Panc1 (cell line): Measurements from ENCODE around the gene NOL3. TPM values are rescaled to one million over a fixed set of nuclear protein-coding genes. Genes with fewer than 3 reads are reported as not detected.

Experiments used
- ATAC-seq: fragments of 200-7000 bp; cut with Tn5 transposase; 2 replicates; pipeline ENCODE4 v1.9.1; 2020; ENCODE audit warnings: mild to moderate bottlenecking, moderate library complexity
- BruUV-seq: library from RNA; stranded (reverse); fragments of 400-500 nt; replicated peaks from 2 replicates; lab custom pipeline; 2021; lab: Mats Ljungman, UMichigan
- CTCF ChIA-PET: fragments of 300-600 bp; sonication (Branson Sonifier 250); formaldehyde crosslinking; loops from one replicate; lab custom pipeline; 2022; ENCODE audit warnings: antibody characterized with exemption; lab: Charles Lee
- POLR2A ChIA-PET: fragments of 300-600 bp; sonication (Branson Sonifier 250); formaldehyde crosslinking; loops from one replicate; lab custom pipeline; 2022; ENCODE audit warnings: antibody characterized with exemption; lab: Charles Lee
- DNase-seq: peaks from one replicate; pipeline ENCODE4 v3.0.0-alpha.2; 2010; ENCODE audit warnings: low read depth, low spot score
- H3K27ac ChIP-seq: 2 replicates; pipeline ENCODE4 v1.5.1; 2011; ENCODE audit warnings: mild to moderate bottlenecking, low read length, inconsistent platforms
- H3K27me3 ChIP-seq: fragments of 200-500 bp; sonication (Bioruptor generic); 2 replicates; pipeline ENCODE4 v1.6.0; 2014; ENCODE audit warnings: low read length, inconsistent platforms; ENCODE audit not compliant: control insufficient read depth, insufficient read depth
- H3K36me3 ChIP-seq: fragments of 200-500 bp; sonication (Bioruptor generic); 2 replicates; pipeline ENCODE4 v1.5.1; 2014; ENCODE audit warnings: inconsistent platforms, mild to moderate bottlenecking, low read length, moderate library complexity; ENCODE audit not compliant: control insufficient read depth, insufficient read depth
- H3K4me1 ChIP-seq: 2 replicates; pipeline ENCODE4 v1.5.1; 2011; ENCODE audit warnings: inconsistent platforms, mild to moderate bottlenecking, low read length, moderate library complexity; ENCODE audit not compliant: control insufficient read depth, insufficient read depth
- H3K4me3 ChIP-seq, 2 experiments: 2 replicates each; pipeline ENCODE4 v1.5.1; 2011 to 2012; ENCODE audit warnings: low read depth in 2 of 2, low read length in 2 of 2, mild to moderate bottlenecking in 2 of 2, inconsistent platforms in 1 of 2, moderate library complexity in 1 of 2
- H3K9me3 ChIP-seq: fragments of 200-500 bp; sonication (Bioruptor generic); 2 replicates; pipeline ENCODE4 v1.5.1; 2014; ENCODE audit warnings: low read depth, mild to moderate bottlenecking, inconsistent platforms, low read length, moderate library complexity; ENCODE audit not compliant: control insufficient read depth, insufficient read depth
- CTCF ChIP-seq: fragments of 450-650 bp; IDR thresholded peaks from 2 replicates; pipeline ENCODE4 v1.5.1; 2017; ENCODE audit warnings: mild to moderate bottlenecking
- POLR2AphosphoS5 ChIP-seq: IDR thresholded peaks from 2 replicates; pipeline ENCODE4 v1.6.1; 2012; ENCODE audit warnings: mild to moderate bottlenecking, low read depth, low read length, moderate library complexity
- SIN3A ChIP-seq: IDR thresholded peaks from 2 replicates; pipeline ENCODE4 v1.6.1; 2012; ENCODE audit warnings: low read depth, mild to moderate bottlenecking, low read length, moderate library complexity, borderline replicate concordance; ENCODE audit not compliant: insufficient read depth
- TCF7L2 ChIP-seq: IDR thresholded peaks from 2 replicates; pipeline ENCODE4 v1.6.1; 2011; ENCODE audit warnings: mild to moderate bottlenecking, low read depth, low read length, inconsistent platforms
- in situ Hi-C: cut with HindIII; loops from 2 replicates; pipeline ENCODE4 v1.10.0; 2016; ENCODE audit warnings: low sequenced_read_pairs, low pct_unique_long_range_greater_than_20kb
- intact Hi-C: fragments of 100-400 bp; cut with micrococcal nuclease; formaldehyde crosslinking; loops from one replicate; pipeline ENCODE4 v1.10.0; 2022; ENCODE audit not compliant: unreplicated experiment
- total RNA-seq: library from RNA; stranded (reverse); gene quantifications from one replicate; pipeline ENCODE4 v1.2.1, GENCODE V29; 2021; ENCODE audit not compliant: unreplicated experiment
- TF ChIP-seq, protein P1 (sequence below), 2 experiments: IDR thresholded peaks; 2 replicates each; pipeline ENCODE4 v1.6.1; 2011 to 2012; ENCODE audit warnings: low read depth in 2 of 2, control low read depth in 1 of 2, low read length in 1 of 2, mild to moderate bottlenecking in 1 of 2, moderate library complexity in 1 of 2; ENCODE audit not compliant: insufficient read depth in 1 of 2

Gene NOL3
- total RNA-seq, 1 experiment from 2014 or later, result 27.9 TPM

DNA sequence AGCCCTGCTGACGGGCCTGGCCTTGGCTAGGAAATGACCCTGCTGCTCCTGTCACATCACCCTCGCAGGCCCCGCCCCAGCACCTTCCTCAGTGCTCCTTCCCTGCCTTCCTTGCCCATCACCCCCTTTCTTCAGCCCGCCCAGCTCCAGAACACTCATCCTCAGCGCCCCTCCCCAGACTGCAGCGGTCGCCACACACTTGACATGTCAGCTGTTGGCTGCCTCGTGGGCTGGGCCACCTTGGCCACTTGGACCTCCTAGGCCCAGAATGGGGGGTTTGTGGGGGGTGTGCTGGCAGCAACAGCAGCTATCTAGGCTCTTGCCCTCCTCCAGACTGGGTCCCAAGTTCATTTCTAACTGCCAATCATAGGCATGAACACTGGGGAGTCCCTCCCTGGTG is 39.2 kb downstream of the NOL3 start:
- peaks cover 18% of the 10 kb centered on the region for H3K4me1 ChIP-seq
- no TSS peak for BruUV-seq
- CTCF ChIA-PET, result no interaction called here

GRCh38 chr16:67210069-67210937 is 40.0 kb downstream of the NOL3 start:
- Histone ChIP-seq H3K27me3 (no peaks in the 10 kb centered on the region), H3K36me3 (no peaks in the 10 kb centered on the region), H3K9me3 (no peaks in the 10 kb centered on the region), H3K27ac (no peak overlapping the region), H3K4me1 (peaks cover 18% of the 10 kb centered on the region), H3K4me3 (no peak overlapping the region)
- intact Hi-C loops, result no loop called here
- in situ Hi-C loops, result no loop called here
- TF ChIP-seq CTCF, result no peak
- no peak for TF ChIP-seq POLR2AphosphoS5
- TF ChIP-seq, protein P1, sequence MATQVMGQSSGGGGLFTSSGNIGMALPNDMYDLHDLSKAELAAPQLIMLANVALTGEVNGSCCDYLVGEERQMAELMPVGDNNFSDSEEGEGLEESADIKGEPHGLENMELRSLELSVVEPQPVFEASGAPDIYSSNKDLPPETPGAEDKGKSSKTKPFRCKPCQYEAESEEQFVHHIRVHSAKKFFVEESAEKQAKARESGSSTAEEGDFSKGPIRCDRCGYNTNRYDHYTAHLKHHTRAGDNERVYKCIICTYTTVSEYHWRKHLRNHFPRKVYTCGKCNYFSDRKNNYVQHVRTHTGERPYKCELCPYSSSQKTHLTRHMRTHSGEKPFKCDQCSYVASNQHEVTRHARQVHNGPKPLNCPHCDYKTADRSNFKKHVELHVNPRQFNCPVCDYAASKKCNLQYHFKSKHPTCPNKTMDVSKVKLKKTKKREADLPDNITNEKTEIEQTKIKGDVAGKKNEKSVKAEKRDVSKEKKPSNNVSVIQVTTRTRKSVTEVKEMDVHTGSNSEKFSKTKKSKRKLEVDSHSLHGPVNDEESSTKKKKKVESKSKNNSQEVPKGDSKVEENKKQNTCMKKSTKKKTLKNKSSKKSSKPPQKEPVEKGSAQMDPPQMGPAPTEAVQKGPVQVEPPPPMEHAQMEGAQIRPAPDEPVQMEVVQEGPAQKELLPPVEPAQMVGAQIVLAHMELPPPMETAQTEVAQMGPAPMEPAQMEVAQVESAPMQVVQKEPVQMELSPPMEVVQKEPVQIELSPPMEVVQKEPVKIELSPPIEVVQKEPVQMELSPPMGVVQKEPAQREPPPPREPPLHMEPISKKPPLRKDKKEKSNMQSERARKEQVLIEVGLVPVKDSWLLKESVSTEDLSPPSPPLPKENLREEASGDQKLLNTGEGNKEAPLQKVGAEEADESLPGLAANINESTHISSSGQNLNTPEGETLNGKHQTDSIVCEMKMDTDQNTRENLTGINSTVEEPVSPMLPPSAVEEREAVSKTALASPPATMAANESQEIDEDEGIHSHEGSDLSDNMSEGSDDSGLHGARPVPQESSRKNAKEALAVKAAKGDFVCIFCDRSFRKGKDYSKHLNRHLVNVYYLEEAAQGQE (IDR thresholded peaks at IDR 0.05; ENCODE audit: insufficient read depth in 1 of 2, low read depth in 2 of 2, low read length in 1 of 2), result no peak
- TF ChIP-seq SIN3A, result no peak
- no peak for TF ChIP-seq TCF7L2
- CTCF ChIA-PET, result no interaction called here
- no peak for DNase-seq
- no TSS peak for BruUV-seq
- ATAC-seq, result no peak
- POLR2A ChIA-PET, result interaction anchor here (0.6 kb wide), 1 partner anchor 122 kb away, joined by 3 read pairs; no protein-coding TSS in a partner anchor

More for the DNA sequence above, 39.2 kb downstream of the NOL3 start:
- ATAC-seq (no peak), DNase-seq (no peak)
- H3K27ac ChIP-seq, result no peak overlapping the region
- POLR2A ChIA-PET, result interaction anchor here (0.9 kb wide), 1 partner anchor 12 kb away, joined by 4 read pairs; no protein-coding TSS in a partner anchor
- intact Hi-C loops, result no loop called here
- H3K9me3 ChIP-seq, result no peaks in the 10 kb centered on the region
- no peak overlapping the region for H3K4me3 ChIP-seq
- no peaks in the 10 kb centered on the region for H3K36me3 ChIP-seq
- H3K27me3 ChIP-seq, result no peaks in the 10 kb centered on the region
- in situ Hi-C loops, result no loop called here
- TF ChIP-seq, protein P1 (IDR thresholded peaks at IDR 0.05; ENCODE audit: insufficient read depth in 1 of 2, low read depth in 2 of 2, low read length in 1 of 2), result no peak
- TF ChIP-seq CTCF (no peak), SIN3A (no peak), TCF7L2 (no peak), POLR2AphosphoS5 (no peak)
